ENCODE results near the gene PKDCC. TPM values are rescaled to one million over a fixed set of nuclear protein-coding genes. Genes with fewer than 3 reads are reported as not detected.
"Not testable (repeated sequence)": the region's sequence is repeated elsewhere in the genome, so short reads cannot be mapped to it uniquely, and the experiment has no call there.

PKDCC gene
- total RNA-seq, 2 donors from 2014 or later, result 11.1 to 61.4 TPM

GRCh38 chr2:42084231-42084671 is 36.4 kb downstream of the PKDCC start:
- 48% methylated on average over 6 of the region's 6 CpGs for WGBS
- no peaks in the 10 kb centered on the region for H3K27me3 ChIP-seq (replicated peaks; ENCODE audit: insufficient read depth)
- TF ChIP-seq POLR2AphosphoS5 (IDR thresholded peaks at IDR 0.05), result peak; percentile 86
- TF ChIP-seq POLR2A (IDR thresholded peaks at IDR 0.05), result no peak
- no peak for TF ChIP-seq CTCF (IDR thresholded peaks at IDR 0.05)
- peaks cover 7% of the 10 kb centered on the region for H3K4me1 ChIP-seq (replicated peaks)
- DNase-seq (ENCODE audit: low spot score), result peak; percentile 72
- H3K9me3 ChIP-seq, result no peaks in the 10 kb centered on the region
- no peak overlapping the region for H3K4me3 ChIP-seq
- intact Hi-C loops (cut with DNase I), result loop anchor here (10.0 kb wide), 1 partner anchor 119 kb away; no protein-coding TSS in a partner anchor
- no peaks in the 10 kb centered on the region for H3K36me3 ChIP-seq
- H3K27ac ChIP-seq, result peak overlapping the region in 1 of 2 donors; percentile 53

GRCh38 chr2:42085070-42085469 is 37.2 kb downstream of the PKDCC start:
- DNase-seq (ENCODE audit: low spot score); H3K9me3 ChIP-seq; H3K36me3 ChIP-seq; H3K27me3 ChIP-seq (replicated peaks; ENCODE audit: insufficient read depth); H3K4me3 ChIP-seq; H3K4me1 ChIP-seq (replicated peaks): not testable (repeated sequence)
- WGBS, result 91% methylated on average over 4 of the region's 4 CpGs
- intact Hi-C loops (cut with DNase I), result loop anchor here (5.0 to 10.0 kb wide), 2 partner anchors 38 to 120 kb away; partner anchors contain the start of gene PKDCC
- H3K27ac ChIP-seq, result peak overlapping the region in 1 of 2 donors; percentile 53

GRCh38 chr2:42085706-42086487 is 38.1 kb downstream of the PKDCC start:
- no peak for DNase-seq (ENCODE audit: low spot score)
- WGBS, result 61% methylated on average over 8 of the region's 8 CpGs
- Histone ChIP-seq H3K4me1 (replicated peaks) (peaks cover 7% of the 10 kb centered on the region), H3K27ac (no peak overlapping the region), H3K36me3 (no peaks in the 10 kb centered on the region), H3K9me3 (no peaks in the 10 kb centered on the region), H3K27me3 (replicated peaks; ENCODE audit: insufficient read depth) (no peaks in the 10 kb centered on the region), H3K4me3 (no peak overlapping the region)
- no peak for TF ChIP-seq CTCF (IDR thresholded peaks at IDR 0.05)
- TF ChIP-seq POLR2A (IDR thresholded peaks at IDR 0.05), result no peak
- no peak for TF ChIP-seq POLR2AphosphoS5 (IDR thresholded peaks at IDR 0.05)
- intact Hi-C loops (cut with DNase I), result loop anchor here (2.0 to 10.0 kb wide), 4 partner anchors 39 to 231 kb away; partner anchors contain the start of gene PKDCC

GRCh38 chr2:42086500-42086953 is 38.7 kb downstream of the PKDCC start:
- H3K9me3 ChIP-seq, result no peaks in the 10 kb centered on the region

More at GRCh38 chr2:42086500-42086953, 38.7 kb downstream of the PKDCC start:
- peak; percentile 49 for DNase-seq (ENCODE audit: low spot score)
- Histone ChIP-seq H3K4me1 (replicated peaks) (peaks cover 7% of the 10 kb centered on the region), H3K4me3 (no peak overlapping the region), H3K27me3 (replicated peaks; ENCODE audit: insufficient read depth) (no peaks in the 10 kb centered on the region), H3K27ac (no peak overlapping the region), H3K36me3 (no peaks in the 10 kb centered on the region)
- intact Hi-C loops (cut with DNase I), result loop anchor here (2.0 to 10.0 kb wide), 4 partner anchors 39 to 232 kb away; partner anchors contain the start of gene PKDCC
- 20% methylated on average over 6 of the region's 6 CpGs for whole genome bisulfite sequencing
- no peak for TF ChIP-seq POLR2A (IDR thresholded peaks at IDR 0.05)
- peak; percentile 42 to 90 (median 80) for TF ChIP-seq CTCF (IDR thresholded peaks at IDR 0.05)
